Skin of body (tissue), 2 donors: ENCODE data around the gene PEG3. TPM values are rescaled to one million over a fixed set of nuclear protein-coding genes. Genes with fewer than 3 reads are reported as not detected.
"Not testable (repeated sequence)": the region's sequence is repeated elsewhere in the genome, so short reads cannot be mapped to it uniquely, and the experiment has no call there.

Source experiments
- DNase-seq: peaks from one replicate; lab custom pipeline; 2025; lab: John Stamatoyannopoulos, UW
- total RNA-seq: library from RNA; depleted of rRNA; stranded (reverse); fragments of >200 nt; gene quantifications from one replicate; pipeline ENCODE4 v1.2.3, GENCODE V29; 2014

The PEG3 gene
- total RNA-seq: 37.3 TPM

GRCh38 chr19:56840451-56841192, at the start of gene PEG3, which contains the start of gene ZIM2:
Gene PEG3 (minus strand): TSS chr19:56840726. CDS start chr19:56824655, 16,071 bp downstream.
Gene ZIM2 (minus strand): TSS chr19:56840726. CDS start chr19:56824277, 16,449 bp downstream.
- peak; percentile 77 for DNase-seq

GRCh38 chr19:56885173-56885985, 44.9 kb upstream of the PEG3 start:
- no peak for DNase-seq

DNA sequence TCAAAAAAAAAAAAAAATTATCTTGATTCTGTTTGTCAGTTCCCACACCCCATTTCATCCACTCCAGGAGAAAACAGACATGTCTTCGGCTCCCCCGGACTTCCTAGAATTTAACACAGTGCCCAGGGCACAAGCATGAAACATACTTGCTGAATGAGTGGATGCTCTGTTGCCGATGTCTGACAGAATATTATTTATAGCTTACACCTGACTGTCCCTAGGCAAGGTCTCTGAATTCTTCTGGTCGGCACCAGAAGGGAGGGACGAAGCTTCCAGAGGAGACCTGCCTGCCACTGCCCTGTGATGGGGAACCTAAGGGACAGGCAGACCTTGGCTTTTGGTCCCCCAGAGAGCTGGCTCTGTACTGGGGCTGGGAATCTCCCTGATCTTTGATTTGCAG, 43.9 kb upstream of the PEG3 start:
- DNase-seq: no peak

GRCh38 chr19:56880592-56881190, 40.2 kb upstream of the PEG3 start:
- DNase-seq: no peak

DNA sequence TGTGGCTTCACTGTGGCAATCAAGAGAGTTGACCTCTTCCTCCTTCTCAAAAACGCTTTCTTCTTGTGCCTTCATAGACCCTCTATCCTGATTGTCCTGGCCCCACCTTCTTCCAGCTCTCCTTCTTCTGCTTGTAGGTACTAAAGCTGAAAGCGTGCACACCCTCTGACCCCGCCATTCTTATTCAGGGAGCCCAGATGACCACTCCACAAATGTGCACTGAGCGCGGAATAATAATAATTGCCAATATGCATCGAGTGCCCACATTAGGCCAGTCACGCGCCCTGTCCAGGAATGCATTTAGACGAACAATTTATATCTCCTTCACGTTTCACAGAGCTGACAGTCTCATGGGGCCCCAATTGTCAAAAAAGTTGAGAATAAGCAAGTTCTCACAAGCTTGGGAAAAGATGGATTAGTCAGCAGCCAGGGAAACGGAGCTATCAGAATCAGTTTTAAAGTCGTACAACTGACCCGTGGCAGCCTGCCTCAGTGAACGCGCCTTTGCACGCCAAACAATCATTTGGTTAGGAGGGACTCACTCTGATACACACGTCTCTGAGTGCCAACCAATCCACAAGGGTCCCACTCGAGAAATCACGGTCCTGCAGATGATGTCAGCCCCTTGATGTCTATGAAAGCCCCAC, 36.7 kb upstream of the PEG3 start:
- no peak for DNase-seq

- no peak for DNase-seq
Observed at GRCh38 chr19:56875717-56876116, 35.2 kb upstream of the PEG3 start.

GRCh38 chr19:56874530-56874929, 34.0 kb upstream of the PEG3 start:
- no peak for DNase-seq

DNA sequence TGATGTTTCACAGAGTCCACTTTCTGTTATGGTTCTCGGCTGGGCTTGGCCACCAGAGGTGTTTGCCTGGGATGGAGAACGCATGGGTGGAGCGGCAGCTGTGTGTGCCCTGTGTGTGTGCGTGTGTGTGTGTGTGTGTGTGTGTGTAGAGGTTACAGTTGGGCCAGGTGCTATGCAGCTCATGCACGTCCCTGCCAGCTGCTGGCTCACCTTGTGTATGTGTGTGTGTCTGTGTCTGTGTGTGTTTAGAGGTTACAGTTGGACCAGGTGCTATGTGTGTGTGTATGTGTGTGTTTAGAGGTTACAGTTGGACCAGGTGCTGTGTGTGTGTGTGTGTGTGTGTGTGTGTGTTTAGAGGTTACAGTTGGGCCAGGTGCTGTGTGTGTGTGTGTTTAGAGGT, 33.0 kb upstream of the PEG3 start:
- no peak for DNase-seq

- DNase-seq: no peak
Observed at GRCh38 chr19:56869886-56870285, 29.4 kb upstream of the PEG3 start.

- no peak for DNase-seq
Observed at GRCh38 chr19:56868446-56868845, 27.9 kb upstream of the PEG3 start.

- no peak for DNase-seq
Observed at GRCh38 chr19:56866538-56866937, 26.0 kb upstream of the PEG3 start.

DNA sequence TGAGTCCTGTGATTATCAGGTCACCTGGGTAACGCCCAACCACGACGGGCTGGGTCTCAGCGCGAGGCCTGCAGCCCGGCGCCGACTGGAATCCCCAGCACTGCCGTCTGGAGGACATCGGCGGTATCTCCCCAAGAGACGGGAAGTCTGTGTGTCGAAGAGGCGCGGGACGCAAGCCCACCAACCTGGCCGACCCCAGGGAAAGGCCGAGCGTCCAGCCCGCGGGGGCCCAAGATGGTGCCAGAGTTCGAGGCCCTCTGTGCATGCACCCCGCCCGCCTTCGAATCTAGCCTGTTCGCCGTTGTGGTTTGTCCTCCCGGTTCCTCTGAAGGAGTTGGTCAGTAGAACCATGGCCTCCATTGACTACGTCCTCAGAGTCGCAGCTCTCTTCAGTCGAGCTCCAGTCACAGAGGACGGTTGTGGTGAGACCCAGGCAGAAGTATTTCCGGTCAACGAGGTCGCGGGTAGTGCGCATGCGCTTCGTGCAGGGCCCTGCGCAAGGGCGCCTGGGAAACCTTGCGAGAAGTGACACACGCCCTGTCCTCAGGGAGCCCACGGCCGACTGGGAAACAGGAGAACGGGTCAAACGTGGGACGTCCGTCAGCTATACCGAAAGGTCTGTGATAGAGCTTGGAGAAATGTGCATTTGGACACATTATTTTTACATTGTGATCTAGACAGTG, 24.1 kb upstream of the PEG3 start:
- DNase-seq: no peak

DNA sequence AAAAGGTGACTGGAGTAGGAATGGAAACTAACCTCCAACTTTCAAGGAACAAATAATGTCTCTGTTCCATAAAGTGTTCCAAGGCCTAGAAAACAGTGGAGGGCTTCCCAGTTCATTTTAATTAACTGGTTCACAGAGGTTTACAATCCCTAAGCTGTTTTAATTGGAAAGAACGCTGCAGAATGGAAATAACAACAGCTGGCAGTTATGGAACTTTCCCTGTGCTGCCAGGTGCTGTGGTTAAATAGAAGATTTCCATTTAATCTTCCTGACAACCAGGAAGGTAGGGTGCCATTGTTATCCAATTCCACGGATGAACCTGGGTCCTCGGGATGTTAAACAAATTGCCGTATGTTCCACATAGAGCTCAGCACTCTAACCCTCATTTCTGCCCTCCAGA, 22.2 kb upstream of the PEG3 start:
- no peak for DNase-seq

- not testable (repeated sequence) for DNase-seq
Observed at GRCh38 chr19:56860409-56860808, 19.9 kb upstream of the PEG3 start.

DNA sequence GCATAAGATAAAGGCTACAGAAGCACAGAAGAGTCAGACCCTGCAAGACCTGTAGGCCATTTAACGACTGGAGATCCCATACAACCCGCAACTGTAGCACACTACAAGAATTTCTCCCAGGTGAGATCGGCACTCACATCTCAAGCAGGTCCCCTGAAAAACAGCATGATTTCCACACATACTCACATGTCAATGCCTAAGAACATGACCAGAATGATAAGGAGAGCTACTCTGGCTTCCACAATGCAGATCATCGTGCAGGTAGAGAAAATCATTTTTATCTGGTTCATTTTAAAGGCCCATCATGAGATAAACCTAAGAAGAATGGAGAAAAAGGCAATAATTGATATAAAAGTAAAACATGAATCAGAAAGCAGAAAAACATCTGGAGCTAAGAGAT, 17.5 kb upstream of the PEG3 start:
- no peak for DNase-seq

GRCh38 chr19:56856822-56857221, 16.3 kb upstream of the PEG3 start:
- no peak for DNase-seq

GRCh38 chr19:56852361-56852760, 11.8 kb upstream of the PEG3 start:
- not testable (repeated sequence) for DNase-seq

DNA sequence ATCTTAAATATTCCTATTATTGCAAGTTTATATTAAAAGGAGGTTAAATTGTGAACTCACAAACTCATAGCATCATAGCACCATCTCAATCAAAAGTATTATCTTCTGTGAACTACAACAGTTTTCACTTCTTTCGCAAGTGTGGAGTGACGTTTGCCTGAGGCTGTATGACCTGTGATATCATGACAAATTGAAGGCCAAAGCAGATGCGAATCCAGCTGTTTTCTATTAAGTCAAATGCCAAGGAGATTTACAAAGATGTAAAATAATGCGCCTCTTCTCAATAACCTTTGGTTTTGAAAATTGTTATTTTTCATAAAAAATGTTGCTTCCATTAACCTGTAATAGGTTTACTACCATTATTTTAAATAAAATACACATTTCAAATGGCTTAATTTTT, 7.6 kb upstream of the PEG3 start:
- DNase-seq: peak; percentile 19

GRCh38 chr19:56842412-56842811, 1.9 kb upstream of the PEG3 start:
- DNase-seq: no peak

- no peak for DNase-seq
Observed at GRCh38 chr19:56841193-56841543, 642 bp upstream of the PEG3 start.
